Astrocyte of the hippocampus (primary cell): ENCODE results near the gene SLC17A7.
A peak's percentile ranks its signal among the peaks of the same experiment; 100 is the strongest.
"Not testable (repeated sequence)": the region's sequence is repeated elsewhere in the genome, so short reads cannot be mapped to it uniquely, and the experiment has no call there.

Experiments used
- DNase-seq: peaks from one replicate; pipeline ENCODE4 v3.0.0; 2011; ENCODE audit warnings: low read depth, low spot score

SLC17A7 gene

GRCh38 chr19:49441210-49441959 is at the start of gene SLC17A7:
Gene SLC17A7, minus strand, starts transcription at chr19:49441527. Its CDS starts 148 bp downstream, at chr19:49441379.
- no peak for DNase-seq

DNA sequence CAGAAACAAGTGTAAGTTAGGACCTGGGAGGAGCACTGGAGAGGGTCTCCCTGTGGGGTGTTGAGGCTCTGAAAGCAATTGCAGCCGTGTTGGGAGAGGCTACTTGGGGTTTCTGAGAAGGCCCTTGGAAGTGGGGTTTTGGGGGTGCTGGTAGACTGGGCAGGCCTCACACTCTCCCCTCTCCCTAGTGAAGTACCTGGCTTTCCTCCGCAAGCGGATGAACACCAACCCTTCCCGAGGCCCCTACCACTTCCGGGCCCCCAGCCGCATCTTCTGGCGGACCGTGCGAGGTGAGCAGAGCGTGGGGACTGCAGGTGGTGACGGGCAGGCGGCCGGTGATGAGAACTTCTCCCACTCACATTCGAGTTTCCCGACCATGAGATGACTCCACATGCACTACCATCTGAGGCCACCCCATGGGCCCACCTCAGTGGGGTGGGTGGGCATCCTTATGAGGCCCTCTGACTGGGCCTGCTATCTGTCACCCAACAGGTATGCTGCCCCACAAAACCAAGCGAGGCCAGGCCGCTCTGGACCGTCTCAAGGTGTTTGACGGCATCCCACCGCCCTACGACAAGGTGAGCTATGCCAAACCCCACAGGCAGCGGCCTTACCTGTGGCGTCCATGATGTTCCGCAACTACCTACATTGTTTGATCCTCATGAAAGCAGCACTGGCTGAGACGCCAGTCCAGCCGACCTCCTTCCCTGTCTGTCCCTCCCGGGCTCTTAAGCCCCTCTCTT is 49.1 kb upstream of the SLC17A7 start:
- DNase-seq: no peak

- no peak for DNase-seq
Measured at GRCh38 chr19:49489601-49490167, 48.4 kb upstream of the SLC17A7 start.

- no peak for DNase-seq
Measured at GRCh38 chr19:49488863-49489537, 47.7 kb upstream of the SLC17A7 start.

DNA sequence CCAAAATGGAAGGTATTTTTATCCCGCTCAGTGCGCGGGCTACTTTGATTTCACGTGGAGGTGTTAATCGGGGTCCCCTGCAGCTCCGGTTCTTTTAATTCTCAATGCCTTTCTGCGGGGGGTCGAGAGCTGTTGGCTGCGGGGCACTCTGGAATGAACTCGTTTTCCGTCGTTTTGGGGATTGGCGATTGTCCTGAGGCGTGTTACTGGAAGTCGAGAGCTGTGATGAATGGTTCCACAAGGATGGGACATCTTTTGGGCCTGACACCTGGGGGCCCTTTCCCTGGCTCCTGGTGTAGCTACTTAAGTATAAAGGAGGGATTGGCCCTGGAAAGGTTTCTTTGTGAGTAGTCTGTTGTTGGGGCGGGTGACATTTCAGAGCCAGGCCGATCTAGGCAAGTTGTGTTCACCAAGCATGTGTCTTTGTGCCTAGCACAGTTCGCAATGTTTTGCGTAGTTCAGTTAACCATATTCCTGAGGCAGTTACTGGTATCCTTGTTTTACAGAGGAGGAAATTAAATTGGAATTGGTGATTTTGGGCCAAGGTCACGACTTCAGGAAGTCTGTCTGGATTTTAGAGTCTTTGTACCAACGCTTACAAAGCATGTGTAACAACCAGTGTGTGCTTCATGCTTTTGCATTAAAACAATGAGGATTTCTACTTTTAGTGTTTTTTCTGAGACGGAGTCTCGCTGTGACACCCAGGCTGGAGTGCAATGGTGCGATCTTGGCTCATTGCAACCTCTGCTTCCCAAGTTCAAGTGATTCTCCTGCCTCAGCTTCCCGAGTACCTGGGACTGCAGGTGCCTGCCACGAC is 46.9 kb upstream of the SLC17A7 start:
- no peak for DNase-seq

- DNase-seq: peak; percentile 100
Measured at GRCh38 chr19:49487277-49488045, 46.1 kb upstream of the SLC17A7 start, which contains the start of gene RPL13A. Gene RPL13A, plus strand, starts transcription at chr19:49487608. Its CDS starts 22 bp downstream, at chr19:49487630.

- DNase-seq: no peak
Measured at GRCh38 chr19:49486710-49487276, 45.5 kb upstream of the SLC17A7 start.

- no peak for DNase-seq
Measured at GRCh38 chr19:49486232-49486631, 44.9 kb upstream of the SLC17A7 start.

GRCh38 chr19:49481020-49481683 is 39.8 kb upstream of the SLC17A7 start:
- DNase-seq: no peak

DNA sequence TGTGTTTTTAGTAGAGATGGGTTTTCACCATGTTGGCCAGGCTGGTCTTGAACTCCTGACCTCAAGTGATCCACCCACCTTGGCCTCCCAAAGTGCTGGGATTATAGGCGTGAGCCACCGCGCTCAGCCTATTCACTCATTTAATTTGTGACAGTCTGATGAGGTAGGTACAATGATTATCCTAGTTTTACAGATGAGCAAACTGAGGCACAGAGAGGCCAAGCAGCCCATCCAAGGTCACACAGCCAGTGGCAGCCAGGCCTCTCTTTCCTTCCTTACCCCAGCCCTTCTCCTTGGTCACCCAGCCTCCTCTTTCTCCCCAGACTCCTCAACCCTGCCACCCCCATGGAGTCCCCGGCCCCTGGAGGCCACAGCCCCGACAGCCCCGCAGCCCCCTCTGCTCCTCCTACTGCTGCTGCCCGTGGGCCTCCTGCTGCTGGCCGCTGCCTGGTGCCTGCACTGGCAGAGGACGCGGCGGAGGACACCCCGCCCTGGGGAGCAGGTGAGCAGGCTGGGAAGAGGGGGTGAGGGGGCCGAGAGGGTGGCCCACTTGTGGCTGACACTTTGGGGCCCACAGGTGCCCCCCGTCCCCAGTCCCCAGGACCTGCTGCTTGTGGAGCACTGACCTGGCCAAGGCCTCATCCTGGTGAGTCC is 38.8 kb upstream of the SLC17A7 start:
- no peak for DNase-seq

DNA sequence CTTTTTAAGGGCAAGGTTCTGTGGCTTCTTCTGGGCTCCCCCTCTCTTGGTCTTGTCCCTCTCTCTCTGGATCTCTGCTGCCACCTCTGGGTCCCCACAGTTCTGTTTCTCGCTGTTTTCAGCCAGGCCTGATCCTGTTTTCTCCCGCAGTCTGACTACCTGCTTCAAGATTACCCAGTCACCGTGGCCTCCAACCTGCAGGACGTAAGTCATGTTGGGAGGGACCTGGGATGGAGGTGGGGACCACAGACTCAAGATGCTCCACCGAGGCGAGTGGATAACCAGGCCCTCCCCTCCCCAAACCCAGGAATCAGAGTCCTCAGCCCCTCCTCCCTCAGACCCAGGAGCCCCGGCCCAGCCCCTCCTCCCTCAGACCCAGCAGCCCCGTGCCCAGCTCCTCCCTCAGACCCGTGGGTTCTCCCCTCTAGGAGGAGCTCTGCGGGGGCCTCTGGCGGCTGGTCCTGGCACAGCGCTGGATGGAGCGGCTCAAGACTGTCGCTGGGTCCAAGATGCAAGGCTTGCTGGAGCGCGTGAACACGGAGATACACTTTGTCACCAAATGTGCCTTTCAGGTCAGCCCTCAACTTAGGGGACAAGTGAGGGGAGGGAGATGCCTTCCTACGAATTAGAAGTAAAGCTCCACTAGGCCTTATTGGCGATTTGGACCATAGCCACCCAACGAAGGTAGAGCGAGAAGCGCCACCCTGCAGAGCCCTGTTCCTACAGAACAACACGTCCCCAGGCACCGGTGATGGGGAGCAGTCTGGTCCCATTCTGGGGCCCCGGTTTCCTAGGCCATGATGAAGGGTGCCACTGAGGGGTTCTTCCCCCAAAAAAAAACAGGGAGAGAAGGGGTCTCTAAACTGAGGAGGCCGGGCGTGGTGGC is 34.9 kb upstream of the SLC17A7 start:
- peak; percentile 75 for DNase-seq

DNA sequence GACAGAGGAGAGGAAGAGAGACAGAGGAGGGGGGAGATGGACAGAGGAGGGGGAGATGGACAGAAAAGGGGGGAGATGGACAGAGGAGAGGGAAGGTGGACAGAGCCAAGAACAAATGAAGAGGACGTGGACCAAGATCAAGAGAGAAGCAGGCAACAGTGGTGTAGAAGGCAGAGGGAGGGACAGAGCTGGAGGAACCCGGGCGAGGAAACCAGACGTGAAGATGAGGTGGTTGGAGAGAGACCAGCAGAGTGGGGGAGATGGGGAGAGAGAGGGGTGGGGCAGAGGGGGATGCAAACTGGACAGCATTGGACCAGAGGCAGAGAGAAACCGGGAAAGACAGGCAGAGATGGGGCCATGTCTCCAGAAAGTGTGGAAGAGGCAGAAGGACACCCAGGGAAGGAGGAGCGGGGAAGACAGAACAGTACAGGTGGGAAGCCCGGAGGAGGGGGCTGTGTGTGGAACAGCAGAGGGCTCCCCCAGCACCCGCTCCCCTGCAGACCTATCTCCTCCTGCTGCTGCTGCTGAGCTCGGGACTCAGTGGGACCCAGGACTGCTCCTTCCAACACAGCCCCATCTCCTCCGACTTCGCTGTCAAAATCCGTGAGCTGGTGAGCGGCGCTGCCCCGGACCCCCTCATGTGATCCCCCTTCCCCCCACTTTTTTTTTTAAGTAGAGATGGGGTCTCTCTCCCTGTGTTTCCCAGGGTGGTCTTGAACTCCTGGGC is 34.0 kb upstream of the SLC17A7 start:
- DNase-seq: no peak

DNA sequence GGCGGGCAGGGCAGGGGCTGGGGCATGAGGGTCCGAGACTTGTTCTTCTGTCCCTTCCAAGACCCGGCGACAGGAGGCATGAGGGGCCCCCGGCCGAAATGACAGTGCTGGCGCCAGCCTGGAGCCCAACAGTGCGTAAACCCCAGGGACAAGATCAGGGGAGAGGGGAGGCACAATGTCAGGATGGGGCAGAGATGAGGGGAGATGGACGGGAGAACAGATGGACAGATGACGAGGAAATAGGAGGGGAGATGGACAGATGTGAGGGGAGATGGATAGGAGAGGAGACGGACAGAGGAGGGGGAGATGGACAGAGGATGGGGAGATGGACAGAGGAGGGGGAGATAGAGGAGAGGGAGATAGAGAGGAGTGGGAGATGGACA is 33.2 kb upstream of the SLC17A7 start:
- no peak for DNase-seq

GRCh38 chr19:49473868-49474541 is 32.7 kb upstream of the SLC17A7 start, which contains the start of gene FLT3LG:
Gene FLT3LG, plus strand, starts transcription at chr19:49474215. Its CDS starts 425 bp downstream, at chr19:49474640.
- DNase-seq: peak; percentile 84

GRCh38 chr19:49473501-49473867 is 32.2 kb upstream of the SLC17A7 start:
- not testable (repeated sequence) for DNase-seq

- DNase-seq: no peak
Measured at GRCh38 chr19:49472936-49473335, 31.6 kb upstream of the SLC17A7 start.

DNA sequence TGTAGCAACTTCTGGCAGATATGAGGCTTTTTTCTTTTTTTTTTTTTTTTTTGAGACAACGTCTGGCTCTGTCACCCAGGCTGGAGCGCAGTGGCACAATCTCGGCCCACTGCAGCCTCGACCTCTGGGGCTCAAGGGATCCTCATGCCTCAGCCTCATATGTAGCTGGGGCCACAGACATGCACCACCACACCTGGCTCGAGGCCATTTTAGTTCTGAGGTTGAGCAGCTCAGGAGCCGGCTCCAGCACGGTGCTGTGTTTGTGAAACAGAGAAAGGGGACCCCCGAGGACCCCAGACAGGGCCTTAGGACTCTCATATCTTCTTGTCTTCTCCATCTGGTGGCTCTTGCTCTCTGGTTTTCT is 29.3 kb upstream of the SLC17A7 start:
- no peak for DNase-seq
